ENCODE results near the gene TMEM63B. TPM values are rescaled to one million over a fixed set of nuclear protein-coding genes. Genes with fewer than 3 reads are reported as not detected.
"Not testable (repeated sequence)": the region's sequence is repeated elsewhere in the genome, so short reads cannot be mapped to it uniquely, and the experiment has no call there.

The TMEM63B gene
- total RNA-seq, 2 experiments from 2014 or later, result 16.0 to 17.8 TPM

DNA sequence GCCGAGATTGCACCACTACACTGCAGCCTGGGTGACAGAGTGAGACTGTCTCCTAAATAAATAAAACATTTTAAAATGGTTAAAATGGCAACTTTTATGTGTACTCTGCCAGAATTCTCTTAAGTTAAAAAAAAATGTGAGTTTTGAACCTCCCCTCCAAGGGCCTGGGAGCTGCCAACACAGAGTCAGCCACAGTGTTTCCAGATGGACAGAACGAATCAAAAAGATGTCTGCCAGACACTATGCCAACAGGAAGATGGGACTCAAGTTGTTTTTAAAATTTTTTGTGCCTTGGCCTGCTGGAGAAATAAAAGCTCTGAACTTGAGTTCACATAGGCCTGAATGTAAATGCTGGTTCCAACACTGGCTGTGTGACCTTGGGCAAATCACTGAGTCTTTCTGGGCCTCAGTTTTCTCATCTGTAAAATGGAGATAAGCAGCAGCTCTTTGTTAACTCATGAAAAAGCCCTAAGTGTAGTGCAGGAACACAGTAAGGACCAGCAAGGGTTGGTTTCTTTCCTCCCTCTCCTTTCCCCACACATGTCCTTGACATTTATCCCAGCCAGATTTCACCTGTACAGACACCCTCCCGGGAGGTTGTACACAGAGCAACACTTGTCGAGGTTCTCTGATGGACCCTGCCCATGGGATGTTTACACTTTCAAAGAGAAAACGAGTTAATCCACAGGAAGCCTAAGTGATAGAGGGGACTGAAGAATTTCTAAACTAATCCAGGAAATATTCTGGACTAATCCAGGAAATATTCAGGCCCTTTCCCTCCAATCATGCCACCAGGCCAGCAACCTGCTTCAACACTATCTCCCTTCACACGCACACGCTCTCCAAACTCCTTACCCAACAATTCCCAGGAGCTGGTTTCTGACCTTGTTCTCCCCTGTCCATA, 35.1 kb upstream of the TMEM63B start:
- ChIA-PET POLR2A (no interaction called here), CTCF (interaction anchor here (0.6 to 1.9 kb wide), 2 partner anchors 13 to 1821 kb away, joined by 4 to 5 read pairs; no protein-coding TSS in a partner anchor)

DNA sequence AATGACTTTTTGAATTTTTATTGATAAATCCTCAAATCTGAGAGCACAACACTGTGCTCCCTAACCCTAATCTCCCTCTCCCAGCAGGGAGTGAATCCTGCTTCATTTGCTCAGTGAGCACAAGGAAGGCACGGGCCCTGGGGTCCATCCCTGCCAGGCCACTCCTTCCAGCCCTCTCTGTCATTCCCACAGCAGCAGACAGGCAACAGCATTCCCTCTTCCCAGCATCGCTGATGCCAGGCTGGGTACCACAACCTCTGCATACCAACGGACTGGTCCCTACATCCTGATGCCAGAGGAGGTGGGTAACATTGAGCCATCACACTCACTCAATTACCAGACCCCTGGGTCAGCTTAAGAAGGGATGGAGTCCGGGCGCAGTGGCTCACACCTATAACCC, 34.3 kb upstream of the TMEM63B start:
- CTCF ChIA-PET, result no interaction called here
- POLR2A ChIA-PET, result no interaction called here

GRCh38 chr6:44093750-44094402, 33.5 kb upstream of the TMEM63B start:
- ChIA-PET CTCF (interaction anchor here (0.8 kb wide), 1 partner anchor 22 kb away, joined by 3 read pairs; no protein-coding TSS in a partner anchor), POLR2A (no interaction called here)

GRCh38 chr6:44094403-44095242, 32.7 kb upstream of the TMEM63B start:
- ChIA-PET POLR2A (interaction anchor here (0.6 kb wide), 1 partner anchor 131 kb away, joined by 3 read pairs; no protein-coding TSS in a partner anchor), CTCF (interaction anchor here (0.8 to 2.3 kb wide), 2 partner anchors 22 to 59 kb away, joined by 3 to 8 read pairs; no protein-coding TSS in a partner anchor)

DNA sequence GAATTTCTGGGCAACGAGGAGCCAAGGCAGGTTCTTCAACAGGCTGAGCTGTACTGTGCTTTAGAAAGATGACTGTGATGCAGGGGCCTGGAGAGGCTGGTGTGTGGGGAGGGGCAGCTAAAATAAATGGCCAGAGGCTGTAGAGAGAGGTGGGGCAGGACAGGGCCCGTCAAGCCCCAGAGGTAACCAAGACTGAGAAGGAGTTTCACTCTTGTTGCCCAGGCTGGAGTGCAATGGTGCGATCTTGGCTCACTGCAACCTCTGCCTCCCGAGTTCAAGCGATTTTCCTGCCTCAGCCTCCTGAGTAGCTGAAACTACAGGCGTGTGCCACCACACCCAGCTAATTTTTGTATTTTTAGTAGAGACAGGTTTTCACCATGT, 32.1 kb upstream of the TMEM63B start:
- CTCF ChIA-PET, result interaction anchor here (1.5 to 2.3 kb wide), 2 partner anchors 59 to 74 kb away, joined by 3 to 8 read pairs; no protein-coding TSS in a partner anchor
- POLR2A ChIA-PET, result not testable (repeated sequence)

GRCh38 chr6:44096612-44097011, 30.7 kb upstream of the TMEM63B start:
- CTCF ChIA-PET, result interaction anchor here (0.5 to 2.3 kb wide), 17 partner anchors 9 to 804 kb away, joined by 3 to 16 read pairs (median 4); no protein-coding TSS in a partner anchor
- POLR2A ChIA-PET, result interaction anchor here (0.7 kb wide), 1 partner anchor 158 kb away, joined by 3 read pairs; no protein-coding TSS in a partner anchor

- ChIA-PET POLR2A (no interaction called here), CTCF (interaction anchor here (0.5 to 1.7 kb wide), 10 partner anchors 9 to 733 kb away, joined by 3 to 16 read pairs (median 3); no protein-coding TSS in a partner anchor)
These were observed 29.5 kb upstream of the TMEM63B start for GRCh38 chr6:44097782-44098317.

DNA sequence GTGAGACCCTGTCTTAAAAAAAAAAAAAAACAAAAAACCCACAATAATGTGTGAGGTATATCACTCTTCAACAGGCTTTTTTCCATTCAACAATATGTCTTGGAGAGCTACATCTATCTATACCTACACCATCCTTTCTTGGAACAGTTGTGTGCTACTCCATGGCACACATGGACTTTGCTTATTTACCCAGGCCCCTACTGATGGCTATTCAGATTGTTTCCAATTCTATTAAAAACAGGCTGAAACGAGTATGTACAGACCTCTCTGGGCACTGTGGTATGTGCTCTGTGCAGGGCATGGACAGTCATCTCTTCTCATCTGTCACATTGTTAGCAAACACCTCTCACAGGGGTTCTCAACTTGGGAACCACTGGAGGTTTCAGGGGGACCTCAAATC, 28.2 kb upstream of the TMEM63B start:
- POLR2A ChIA-PET, result no interaction called here

GRCh38 chr6:44100088-44100550, 27.2 kb upstream of the TMEM63B start:
- POLR2A ChIA-PET, result no interaction called here
- CTCF ChIA-PET, result interaction anchor here (1.2 to 2.2 kb wide), 2 partner anchors 11 to 51 kb away, joined by 4 to 8 read pairs; no protein-coding TSS in a partner anchor

More for the DNA sequence above, 28.2 kb upstream of the TMEM63B start:
- CTCF ChIA-PET, result interaction anchor here (1.6 to 2.2 kb wide), 2 partner anchors 13 to 52 kb away, joined by 5 to 8 read pairs; no protein-coding TSS in a partner anchor

GRCh38 chr6:44101832-44102231, 25.5 kb upstream of the TMEM63B start:
- ChIA-PET CTCF (interaction anchor here (1.3 kb wide), 1 partner anchor 51 kb away, joined by 4 read pairs; no protein-coding TSS in a partner anchor), POLR2A (no interaction called here)

- CTCF ChIA-PET, result interaction anchor here (0.6 kb wide), 1 partner anchor 97 kb away, joined by 3 read pairs; no protein-coding TSS in a partner anchor
- POLR2A ChIA-PET, result no interaction called here
These were observed 24.8 kb upstream of the TMEM63B start for GRCh38 chr6:44102527-44102926.

GRCh38 chr6:44104481-44105021, 22.8 kb upstream of the TMEM63B start:
- ChIA-PET POLR2A (no interaction called here), CTCF (no interaction called here)

GRCh38 chr6:44105146-44105545, 22.2 kb upstream of the TMEM63B start:
- POLR2A ChIA-PET, result no interaction called here

DNA sequence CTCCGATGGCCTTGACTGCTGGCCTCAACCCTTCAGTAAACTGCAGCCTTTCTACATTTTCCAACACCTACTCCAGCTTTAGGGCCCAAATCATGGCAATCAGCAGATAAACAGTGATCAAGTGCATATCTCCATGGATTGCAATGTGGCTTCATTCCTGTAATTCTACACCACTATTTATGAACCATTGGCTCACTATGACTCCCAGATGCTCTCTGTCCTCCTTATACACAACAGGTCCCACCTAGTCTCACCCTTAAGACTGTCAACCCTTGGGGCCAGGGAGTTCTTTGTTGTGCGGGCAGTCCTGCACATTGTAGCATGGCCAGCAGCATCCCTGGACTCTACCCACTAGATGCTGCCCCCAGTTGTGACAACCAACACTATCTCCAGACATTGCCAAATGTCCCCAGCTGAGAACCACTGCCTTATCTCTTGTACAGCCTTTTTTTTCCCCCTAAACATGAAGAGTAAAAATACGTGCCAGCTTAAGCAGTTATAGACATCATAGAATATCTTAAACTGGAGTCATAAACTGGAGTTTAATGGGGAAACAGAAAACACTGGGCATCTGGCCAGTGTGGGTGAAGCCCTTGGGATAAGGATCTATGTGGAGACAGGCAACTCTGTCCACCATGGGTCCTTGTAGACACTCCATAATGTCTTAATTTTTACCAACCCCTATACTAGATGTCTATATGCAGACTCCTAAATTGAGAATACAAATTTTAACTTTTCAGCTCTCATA, 21.2 kb upstream of the TMEM63B start:
- ChIA-PET CTCF (interaction anchor here (1.0 kb wide), 1 partner anchor 10 kb away, joined by 3 read pairs; no protein-coding TSS in a partner anchor), POLR2A (no interaction called here)

More at GRCh38 chr6:44105146-44105545, 22.2 kb upstream of the TMEM63B start:
- CTCF ChIA-PET, result interaction anchor here (1.0 kb wide), 1 partner anchor 9 kb away, joined by 3 read pairs; no protein-coding TSS in a partner anchor

DNA sequence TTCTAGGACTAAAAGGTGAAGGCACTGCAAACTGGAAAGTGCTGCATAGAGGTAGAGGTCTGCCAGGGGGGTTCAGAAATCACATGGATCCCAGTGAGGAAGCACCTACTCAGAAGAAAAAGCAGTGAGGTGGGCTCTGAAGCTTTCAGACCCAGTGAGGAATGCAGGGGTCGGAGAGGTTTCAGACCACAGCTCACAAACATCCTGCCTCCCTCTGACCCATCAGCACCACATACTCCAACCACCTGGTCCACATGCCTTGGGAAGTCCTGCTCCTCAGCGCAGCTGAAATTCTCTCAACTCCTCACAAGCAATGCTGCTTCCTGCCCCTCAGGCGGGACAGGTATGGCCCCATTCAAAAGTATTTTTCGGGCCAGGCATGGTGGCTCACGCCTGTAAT, 20.3 kb upstream of the TMEM63B start:
- ChIA-PET POLR2A (no interaction called here), CTCF (no interaction called here)

DNA sequence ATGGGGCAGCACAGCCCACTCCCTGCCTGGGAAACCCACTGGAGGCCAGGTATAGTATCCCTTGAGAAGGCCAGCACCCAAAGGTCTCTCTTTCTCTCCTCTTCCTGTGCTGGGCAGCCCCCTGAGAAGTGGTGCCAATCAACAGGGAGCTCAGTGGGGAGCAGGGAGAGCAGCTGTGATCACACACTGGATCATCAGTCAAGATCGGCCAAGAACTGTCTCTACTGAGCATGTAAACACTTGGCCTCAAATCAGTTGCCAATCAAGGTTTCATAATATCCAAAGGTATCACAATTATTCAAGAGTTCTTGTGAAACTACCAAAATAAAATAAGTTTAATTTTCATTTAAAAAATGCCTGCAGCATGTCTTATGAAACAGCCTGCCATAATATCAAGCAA, 18.9 kb upstream of the TMEM63B start:
- POLR2A ChIA-PET, result no interaction called here
- CTCF ChIA-PET, result interaction anchor here (1.0 kb wide), 1 partner anchor 11 kb away, joined by 3 read pairs; no protein-coding TSS in a partner anchor

DNA sequence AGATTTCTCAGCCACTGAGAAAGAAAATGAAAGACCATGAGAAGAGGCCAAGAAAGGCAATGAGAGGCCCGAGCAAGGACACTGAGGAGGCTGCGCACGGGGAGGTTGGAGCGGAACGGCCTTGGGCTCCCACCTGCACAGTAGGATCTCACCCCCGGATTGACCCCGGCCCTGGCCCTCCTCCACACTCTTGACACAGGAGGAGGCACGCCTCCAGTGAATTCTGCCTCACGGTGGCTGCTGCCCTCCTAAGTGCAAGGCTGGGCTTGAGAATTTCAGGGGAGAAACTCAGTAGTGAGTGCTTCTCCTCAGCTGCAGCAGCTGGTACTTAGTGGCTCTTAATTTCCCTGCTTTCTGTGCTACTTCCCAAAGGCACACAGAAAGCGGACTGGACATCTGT, 18.1 kb upstream of the TMEM63B start:
- ChIA-PET CTCF (interaction anchor here (1.0 kb wide), 1 partner anchor 13 kb away, joined by 3 read pairs; no protein-coding TSS in a partner anchor), POLR2A (no interaction called here)

Measured in activated CD8-positive, alpha-beta memory T cell treated with anti-CD3 and anti-CD28 coated beads for 36 hours (primary cell).